Subcutaneous abdominal adipose tissue (tissue), 5 donors: ENCODE measurements around the gene SLC22A23.

Experiments used
- H3K27ac ChIP-seq: one replicate; pipeline ENCODE4 v1.7.0; 2013; ENCODE audit warnings: low read depth, mild to moderate bottlenecking, inconsistent platforms, low read length, moderate library complexity
- H3K27me3 ChIP-seq, 5 donors: one replicate each; pipeline ENCODE4 v1.7.0; 2013; ENCODE audit warnings: low read length in 5 of 5, inconsistent platforms in 1 of 5; ENCODE audit not compliant: control insufficient read depth in 5 of 5, insufficient read depth in 4 of 5
- H3K36me3 ChIP-seq, 5 donors: one replicate each; pipeline ENCODE4 v1.7.0; 2013; ENCODE audit warnings: low read length in 5 of 5; ENCODE audit not compliant: control insufficient read depth in 5 of 5, insufficient read depth in 5 of 5
- H3K4me1 ChIP-seq, 5 donors: one replicate each; pipeline ENCODE4 v1.7.0; 2013; ENCODE audit warnings: low read length in 5 of 5, mild to moderate bottlenecking in 3 of 5, moderate library complexity in 1 of 5; ENCODE audit not compliant: control insufficient read depth in 5 of 5, insufficient read depth in 5 of 5
- H3K4me3 ChIP-seq, 5 donors: one replicate each; pipeline ENCODE4 v1.7.0; 2013; ENCODE audit warnings: low read length in 5 of 5, low read depth in 1 of 5
- H3K9ac ChIP-seq, 5 donors: one replicate each; pipeline ENCODE4 v1.7.0; 2013; ENCODE audit warnings: low read length in 5 of 5, mild to moderate bottlenecking in 4 of 5, moderate library complexity in 3 of 5
- H3K9me3 ChIP-seq, 5 donors: one replicate each; pipeline ENCODE4 v1.7.0; 2013; ENCODE audit warnings: low read length in 5 of 5; ENCODE audit not compliant: control insufficient read depth in 5 of 5
- donor health status: healthy.
- donor health status: healthy.
- donor health status: healthy.
- donor health status: healthy.
- donor health status: healthy.

The SLC22A23 gene

GRCh38 chr6:3398755-3399696, 57.8 kb downstream of the SLC22A23 start:
- H3K9ac ChIP-seq, result no peak overlapping the region
- H3K4me3 ChIP-seq, result no peak overlapping the region
- no peak overlapping the region for H3K27ac ChIP-seq
- no peaks in the 10 kb centered on the region for H3K27me3 ChIP-seq
- peaks cover 0 to 35% (median 30%) of the 10 kb centered on the region in 5 donors for H3K4me1 ChIP-seq
- H3K9me3 ChIP-seq, result no peaks in the 10 kb centered on the region
- peaks cover 0 to 6% (median 5%) of the 10 kb centered on the region in 5 donors for H3K36me3 ChIP-seq

DNA sequence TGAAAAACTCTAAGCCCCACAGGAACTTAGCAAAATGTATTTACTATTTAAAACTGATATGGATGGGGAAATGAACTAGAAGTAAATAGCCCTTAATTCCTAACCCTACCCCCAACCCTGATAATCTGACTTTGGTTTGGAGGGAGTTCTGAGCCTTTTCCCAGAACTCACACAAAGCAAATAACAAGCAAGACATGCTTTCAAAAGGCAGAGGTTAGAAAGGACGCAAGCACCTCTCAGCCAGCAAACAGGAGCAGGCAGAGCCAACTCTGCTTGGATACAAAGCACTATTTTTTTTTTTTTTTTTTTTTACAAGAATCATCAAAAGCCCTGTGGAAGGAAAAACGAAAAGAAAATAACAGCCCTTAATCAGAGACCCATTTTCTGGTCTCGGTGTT, 58.7 kb downstream of the SLC22A23 start:
- no peak overlapping the region for H3K27ac ChIP-seq

DNA sequence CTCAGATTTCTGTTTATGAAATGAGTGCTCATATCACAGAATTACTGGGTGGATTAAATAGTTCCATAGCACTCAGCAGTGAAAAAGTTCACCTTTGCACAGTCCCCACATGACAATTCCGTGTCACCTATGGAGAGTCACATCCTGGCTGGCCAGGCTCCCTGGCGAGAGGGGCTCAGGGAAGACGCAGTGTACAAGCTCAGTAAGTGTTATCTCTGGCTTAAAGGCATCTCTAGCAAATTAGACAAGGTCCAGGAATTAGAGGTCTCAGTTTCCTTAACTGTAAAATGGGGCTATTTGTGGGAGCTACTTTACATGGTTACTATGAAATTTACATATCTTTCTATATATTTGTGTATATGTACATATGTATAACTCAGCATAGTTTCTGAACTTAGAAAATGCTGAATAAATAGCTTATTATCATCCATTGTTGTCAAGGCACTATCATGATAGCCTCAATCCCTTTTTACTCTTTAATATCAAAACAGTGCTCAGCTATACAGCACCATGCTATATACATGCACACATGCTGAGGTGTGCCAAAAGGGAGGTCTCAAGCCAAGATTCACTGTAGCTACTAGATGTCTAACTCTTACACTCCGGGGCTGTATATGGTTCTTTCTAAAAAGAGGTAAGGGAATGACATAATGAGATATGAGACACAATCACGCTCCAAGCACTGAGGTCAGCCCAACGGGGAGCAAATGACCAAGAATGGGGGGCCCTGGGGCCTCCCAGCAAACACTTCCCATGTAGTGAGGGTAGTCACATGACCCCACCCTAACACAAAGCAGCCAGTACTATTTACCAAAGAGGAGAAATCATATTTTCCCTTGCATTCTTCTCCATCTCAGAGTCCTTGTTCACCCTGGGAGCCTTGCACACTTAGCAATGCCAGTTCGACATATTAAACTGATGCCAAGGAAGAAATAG, 59.4 kb downstream of the SLC22A23 start:
- Histone ChIP-seq H3K27ac (no peak overlapping the region), H3K4me1 (peaks cover 0 to 24% (median 15%) of the 10 kb centered on the region in 5 donors)

More for the DNA sequence above, 58.7 kb downstream of the SLC22A23 start:
- H3K36me3 ChIP-seq, result peaks cover 0 to 6% (median 5%) of the 10 kb centered on the region in 5 donors
- H3K4me3 ChIP-seq, result no peak overlapping the region
- peaks cover 0 to 30% (median 22%) of the 10 kb centered on the region in 5 donors for H3K4me1 ChIP-seq
- no peaks in the 10 kb centered on the region for H3K27me3 ChIP-seq
- no peaks in the 10 kb centered on the region for H3K9me3 ChIP-seq
- no peak overlapping the region for H3K9ac ChIP-seq

GRCh38 chr6:3396503-3397180, 60.2 kb downstream of the SLC22A23 start:
- Histone ChIP-seq H3K4me1 (peaks cover 0 to 15% (median 7%) of the 10 kb centered on the region in 5 donors), H3K36me3 (peaks cover 0 to 6% (median 5%) of the 10 kb centered on the region in 5 donors), H3K27me3 (no peaks in the 10 kb centered on the region), H3K9ac (no peak overlapping the region), H3K4me3 (no peak overlapping the region), H3K27ac (no peak overlapping the region), H3K9me3 (no peaks in the 10 kb centered on the region)

More for the DNA sequence above, 59.4 kb downstream of the SLC22A23 start:
- Histone ChIP-seq H3K9me3 (no peaks in the 10 kb centered on the region), H3K36me3 (peaks cover 0 to 6% (median 5%) of the 10 kb centered on the region in 5 donors), H3K4me3 (no peak overlapping the region), H3K9ac (no peak overlapping the region), H3K27me3 (no peaks in the 10 kb centered on the region)

DNA sequence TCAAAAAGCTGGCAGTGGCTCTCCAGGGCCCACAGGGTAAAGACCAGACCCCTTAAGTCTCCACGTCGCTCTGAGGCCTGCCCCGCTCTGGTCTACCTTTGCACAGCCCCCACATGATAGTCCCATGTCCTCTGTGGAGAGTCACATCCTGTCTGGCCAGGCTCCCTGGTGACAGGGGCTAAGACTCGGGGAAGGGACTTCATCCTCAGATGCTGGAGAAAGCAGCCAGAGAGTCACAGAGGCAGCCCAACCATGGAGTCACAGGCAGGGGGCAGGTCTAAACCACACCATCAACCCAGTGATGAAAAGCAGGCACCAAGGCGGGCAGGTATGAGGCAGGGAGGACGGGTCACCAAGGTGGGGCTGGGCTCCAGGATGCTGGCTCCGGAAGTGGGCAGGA, 62.2 kb downstream of the SLC22A23 start:
- Histone ChIP-seq H3K27me3 (no peaks in the 10 kb centered on the region), H3K9me3 (no peaks in the 10 kb centered on the region), H3K36me3 (peaks cover 0 to 6% (median 2%) of the 10 kb centered on the region in 5 donors), H3K9ac (no peak overlapping the region), H3K27ac (no peak overlapping the region), H3K4me3 (no peak overlapping the region), H3K4me1 (peaks cover 0 to 22% (median 14%) of the 10 kb centered on the region in 5 donors)

GRCh38 chr6:3393836-3394202, 63.0 kb downstream of the SLC22A23 start:
- Histone ChIP-seq H3K4me1 (peaks cover 0 to 27% (median 20%) of the 10 kb centered on the region in 5 donors), H3K27me3 (no peaks in the 10 kb centered on the region), H3K4me3 (no peak overlapping the region), H3K9me3 (no peaks in the 10 kb centered on the region), H3K9ac (no peak overlapping the region), H3K27ac (no peak overlapping the region), H3K36me3 (peaks cover 0 to 6% (median 2%) of the 10 kb centered on the region in 5 donors)

- H3K27ac ChIP-seq, result no peak overlapping the region
- no peaks in the 10 kb centered on the region for H3K9me3 ChIP-seq
Observed at GRCh38 chr6:3392930-3393835, 63.7 kb downstream of the SLC22A23 start.

GRCh38 chr6:3391902-3392458, 64.9 kb downstream of the SLC22A23 start:
- H3K27me3 ChIP-seq, result no peaks in the 10 kb centered on the region
- peaks cover 0 to 6% (median 0%) of the 10 kb centered on the region in 5 donors for H3K36me3 ChIP-seq
- H3K9me3 ChIP-seq, result no peaks in the 10 kb centered on the region
- H3K4me3 ChIP-seq, result no peak overlapping the region
- no peak overlapping the region for H3K27ac ChIP-seq
- H3K9ac ChIP-seq, result no peak overlapping the region
- H3K4me1 ChIP-seq, result peaks cover 0 to 20% (median 15%) of the 10 kb centered on the region in 5 donors

More at GRCh38 chr6:3392930-3393835, 63.7 kb downstream of the SLC22A23 start:
- H3K4me1 ChIP-seq, result peaks cover 0 to 22% (median 20%) of the 10 kb centered on the region in 5 donors
- peaks cover 0 to 6% (median 0%) of the 10 kb centered on the region in 5 donors for H3K36me3 ChIP-seq
- no peak overlapping the region for H3K4me3 ChIP-seq
- no peaks in the 10 kb centered on the region for H3K27me3 ChIP-seq
- H3K9ac ChIP-seq, result no peak overlapping the region
